ENCODE measurements around the gene SLC22A3.
"Not testable (repeated sequence)": the region's sequence is repeated elsewhere in the genome, so short reads cannot be mapped to it uniquely, and the experiment has no call there.

The SLC22A3 gene

DNA sequence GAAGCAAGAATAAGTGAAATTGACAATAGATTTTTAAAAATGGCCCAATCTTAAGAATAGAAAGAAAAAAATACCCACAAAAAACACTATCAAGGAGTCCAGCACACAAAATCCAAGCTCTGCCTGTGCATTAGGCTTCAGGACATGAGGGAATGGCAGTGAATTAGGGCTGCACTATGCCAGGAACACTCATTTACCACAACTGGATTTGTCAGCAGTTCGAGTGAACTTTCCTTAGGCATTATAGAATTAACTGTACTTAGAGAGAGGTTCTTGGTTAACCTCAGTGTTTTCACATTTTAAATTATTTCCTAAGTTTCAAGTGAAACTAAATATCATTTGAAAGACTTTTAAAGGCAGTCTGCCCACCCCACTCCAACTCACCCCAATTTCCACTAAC lies 34.8 kb downstream of the SLC22A3 start:
- no peak overlapping the region for H3K4me3 ChIP-seq (ENCODE audit: low read length)
- H3K9ac ChIP-seq (ENCODE audit: low read length), result no peak overlapping the region
- H3K27me3 ChIP-seq (ENCODE audit: control insufficient read depth, insufficient read depth, low read length), result no peaks in the 10 kb centered on the region
- H3K36me3 ChIP-seq (ENCODE audit: control insufficient read depth, insufficient read depth, low read length), result no peaks in the 10 kb centered on the region
- peaks cover 32% of the 10 kb centered on the region for H3K4me1 ChIP-seq (ENCODE audit: control insufficient read depth, insufficient read depth, low read length)
- no peaks in the 10 kb centered on the region for H3K9me3 ChIP-seq (ENCODE audit: control insufficient read depth, low read length)

DNA sequence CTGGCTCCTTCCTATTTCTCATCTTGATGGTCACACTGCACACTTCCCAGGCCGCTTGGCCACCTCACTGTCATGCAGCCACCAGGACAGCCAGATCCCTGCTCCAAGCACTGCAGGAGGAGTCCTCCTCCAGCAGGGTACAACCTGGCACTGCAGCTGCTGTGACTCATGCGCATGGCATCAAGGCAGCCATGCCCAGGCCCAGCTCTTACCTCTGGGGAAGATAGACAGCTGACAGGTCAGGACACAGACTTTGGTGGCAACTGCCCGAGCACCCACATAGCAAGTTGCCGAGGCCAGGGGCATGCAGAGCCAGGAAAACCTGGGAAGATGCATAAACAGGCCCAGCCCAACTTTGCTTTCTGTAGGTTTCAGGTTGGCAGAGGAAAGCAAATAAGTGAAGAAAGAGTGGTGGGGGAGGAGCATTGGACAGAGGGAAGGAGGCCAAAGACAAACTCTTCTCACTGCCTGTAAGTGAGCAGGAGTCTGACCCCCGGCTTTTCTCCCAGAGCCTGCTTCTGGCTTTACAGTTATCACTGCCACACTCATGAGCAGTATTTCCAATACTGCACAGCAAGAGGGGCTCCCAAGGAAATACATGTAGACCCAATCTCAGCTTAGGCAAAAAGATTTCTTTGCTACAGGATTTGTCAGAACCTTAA lies 38.8 kb downstream of the SLC22A3 start:
- Histone ChIP-seq H3K9me3 (ENCODE audit: control insufficient read depth, low read length) (no peaks in the 10 kb centered on the region), H3K4me3 (ENCODE audit: low read length) (no peak overlapping the region), H3K36me3 (ENCODE audit: control insufficient read depth, insufficient read depth, low read length) (no peaks in the 10 kb centered on the region), H3K4me1 (ENCODE audit: control insufficient read depth, insufficient read depth, low read length) (peaks cover 38% of the 10 kb centered on the region), H3K27me3 (ENCODE audit: control insufficient read depth, insufficient read depth, low read length) (no peaks in the 10 kb centered on the region), H3K9ac (ENCODE audit: low read length) (no peak overlapping the region)

DNA sequence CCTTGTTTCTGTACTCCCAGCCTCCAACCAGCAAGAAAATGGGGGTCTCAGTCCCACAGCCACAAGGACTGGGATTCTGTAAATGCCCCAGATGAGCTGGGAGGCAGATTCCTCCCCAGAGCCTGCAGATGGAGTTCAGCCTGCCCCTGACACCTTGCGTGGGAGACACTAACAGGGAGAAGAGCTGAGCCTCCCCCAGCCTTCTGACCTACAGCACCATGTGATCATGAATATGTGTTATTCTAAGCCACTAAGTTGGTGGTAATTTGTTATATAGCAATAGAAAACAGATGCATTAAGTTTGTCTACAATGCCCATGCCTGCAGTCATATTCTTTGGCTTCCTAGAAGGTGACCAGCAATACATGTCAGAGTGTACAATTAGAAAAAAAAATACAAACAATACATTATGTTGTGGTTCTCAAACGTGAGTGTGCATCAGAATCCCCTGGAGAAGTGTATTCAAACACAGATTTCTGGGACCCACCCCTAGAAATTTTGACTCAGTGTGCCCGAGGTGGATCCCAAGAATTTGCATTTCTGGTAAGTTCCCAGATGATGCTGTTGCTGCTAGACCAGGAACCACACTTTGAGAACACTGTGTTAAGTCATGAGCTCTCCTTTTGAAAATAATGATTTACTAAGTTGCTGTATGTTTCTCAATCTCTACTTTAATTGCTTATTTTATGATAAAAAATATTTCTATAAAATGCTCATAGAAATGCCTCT lies 39.9 kb downstream of the SLC22A3 start:
- H3K9ac ChIP-seq (ENCODE audit: low read length), result no peak overlapping the region

DNA sequence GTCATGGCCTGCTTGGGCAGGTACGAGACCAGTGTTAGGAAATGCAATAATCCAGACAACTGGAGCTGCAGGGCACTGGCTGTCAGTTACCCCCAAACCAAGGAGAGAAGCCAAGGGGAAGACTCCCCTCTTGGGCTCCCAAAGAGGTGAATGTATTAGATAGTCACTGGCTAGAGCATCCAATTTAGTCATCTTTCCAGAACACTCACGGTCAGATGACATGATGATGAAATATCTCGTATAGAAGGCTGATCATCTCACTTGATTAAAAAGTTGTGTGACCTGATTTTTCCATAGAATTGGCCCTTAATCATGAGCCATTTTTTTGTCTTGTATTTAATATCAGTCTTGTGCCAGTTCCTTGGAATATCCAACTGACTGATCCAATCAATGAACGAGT lies 40.7 kb downstream of the SLC22A3 start:
- Histone ChIP-seq H3K9me3 (ENCODE audit: control insufficient read depth, low read length) (no peaks in the 10 kb centered on the region), H3K4me3 (ENCODE audit: low read length) (no peak overlapping the region), H3K27me3 (ENCODE audit: control insufficient read depth, insufficient read depth, low read length) (no peaks in the 10 kb centered on the region), H3K36me3 (ENCODE audit: control insufficient read depth, insufficient read depth, low read length) (no peaks in the 10 kb centered on the region), H3K4me1 (ENCODE audit: control insufficient read depth, insufficient read depth, low read length) (peaks cover 45% of the 10 kb centered on the region), H3K9ac (ENCODE audit: low read length) (no peak overlapping the region)

More for the DNA sequence above, 39.9 kb downstream of the SLC22A3 start:
- H3K27me3 ChIP-seq (ENCODE audit: control insufficient read depth, insufficient read depth, low read length), result no peaks in the 10 kb centered on the region
- peaks cover 42% of the 10 kb centered on the region for H3K4me1 ChIP-seq (ENCODE audit: control insufficient read depth, insufficient read depth, low read length)
- no peaks in the 10 kb centered on the region for H3K9me3 ChIP-seq (ENCODE audit: control insufficient read depth, low read length)
- no peaks in the 10 kb centered on the region for H3K36me3 ChIP-seq (ENCODE audit: control insufficient read depth, insufficient read depth, low read length)
- H3K4me3 ChIP-seq (ENCODE audit: low read length), result no peak overlapping the region

DNA sequence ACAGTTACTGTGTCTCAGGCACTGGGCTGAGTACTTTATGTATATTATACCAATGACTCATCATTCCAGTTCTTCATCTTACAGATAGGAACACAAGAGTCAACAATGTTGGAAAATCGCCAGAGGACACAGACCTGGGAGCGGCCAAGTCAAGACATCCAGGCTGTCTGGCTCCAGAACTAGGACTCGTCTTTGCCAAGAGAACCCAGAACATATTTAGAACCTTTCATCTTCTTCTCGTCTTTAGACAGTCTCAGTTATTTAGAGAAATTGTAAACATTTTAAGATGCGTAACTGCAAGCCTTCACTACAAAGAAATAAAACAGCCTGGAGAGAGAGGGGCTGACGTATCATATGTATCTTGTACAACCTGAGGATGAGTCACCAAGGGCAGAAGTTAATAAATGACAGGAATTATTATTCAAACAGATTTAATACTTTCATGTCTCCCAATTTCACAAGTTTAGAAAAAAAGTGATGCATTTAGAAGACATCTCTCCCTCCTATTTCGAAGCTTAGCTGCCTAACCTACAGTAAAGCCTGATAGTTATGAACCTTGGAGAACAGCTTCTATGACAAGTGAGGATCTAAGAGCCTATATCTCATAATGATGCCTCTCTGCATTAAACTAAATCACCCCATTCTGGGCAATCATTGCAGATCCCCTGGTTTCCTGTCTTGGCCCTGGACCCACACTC lies 43.4 kb downstream of the SLC22A3 start:
- Histone ChIP-seq H3K27me3 (ENCODE audit: control insufficient read depth, insufficient read depth, low read length) (no peaks in the 10 kb centered on the region), H3K4me3 (ENCODE audit: low read length) (no peak overlapping the region), H3K36me3 (ENCODE audit: control insufficient read depth, insufficient read depth, low read length) (no peaks in the 10 kb centered on the region), H3K9ac (ENCODE audit: low read length) (no peak overlapping the region), H3K4me1 (ENCODE audit: control insufficient read depth, insufficient read depth, low read length) (peaks cover 60% of the 10 kb centered on the region), H3K9me3 (ENCODE audit: control insufficient read depth, low read length) (no peaks in the 10 kb centered on the region)

DNA sequence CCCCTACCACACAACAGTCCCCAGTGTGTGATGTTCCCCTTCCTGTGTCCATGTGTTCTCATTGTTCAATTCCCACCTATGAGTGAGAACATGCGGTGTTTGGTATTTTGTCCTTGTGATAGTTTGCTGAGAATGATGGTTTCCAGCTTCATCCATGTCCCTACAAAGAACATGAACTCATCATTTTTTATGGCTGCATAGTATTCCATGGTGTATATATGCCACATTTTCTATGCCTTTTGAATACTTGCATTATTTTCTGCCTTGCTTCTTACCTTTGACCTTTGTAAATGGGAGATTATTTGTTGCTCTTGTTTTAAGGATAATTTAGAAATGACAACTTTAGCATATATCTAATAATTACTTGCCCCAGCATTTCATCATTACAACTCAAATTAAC lies 45.3 kb downstream of the SLC22A3 start:
- H3K36me3 ChIP-seq (ENCODE audit: control insufficient read depth, insufficient read depth, low read length); H3K9me3 ChIP-seq (ENCODE audit: control insufficient read depth, low read length); H3K9ac ChIP-seq (ENCODE audit: low read length); H3K4me3 ChIP-seq (ENCODE audit: low read length); H3K27me3 ChIP-seq (ENCODE audit: control insufficient read depth, insufficient read depth, low read length): not testable (repeated sequence)
- peaks cover 47% of the 10 kb centered on the region for H3K4me1 ChIP-seq (ENCODE audit: control insufficient read depth, insufficient read depth, low read length)

DNA sequence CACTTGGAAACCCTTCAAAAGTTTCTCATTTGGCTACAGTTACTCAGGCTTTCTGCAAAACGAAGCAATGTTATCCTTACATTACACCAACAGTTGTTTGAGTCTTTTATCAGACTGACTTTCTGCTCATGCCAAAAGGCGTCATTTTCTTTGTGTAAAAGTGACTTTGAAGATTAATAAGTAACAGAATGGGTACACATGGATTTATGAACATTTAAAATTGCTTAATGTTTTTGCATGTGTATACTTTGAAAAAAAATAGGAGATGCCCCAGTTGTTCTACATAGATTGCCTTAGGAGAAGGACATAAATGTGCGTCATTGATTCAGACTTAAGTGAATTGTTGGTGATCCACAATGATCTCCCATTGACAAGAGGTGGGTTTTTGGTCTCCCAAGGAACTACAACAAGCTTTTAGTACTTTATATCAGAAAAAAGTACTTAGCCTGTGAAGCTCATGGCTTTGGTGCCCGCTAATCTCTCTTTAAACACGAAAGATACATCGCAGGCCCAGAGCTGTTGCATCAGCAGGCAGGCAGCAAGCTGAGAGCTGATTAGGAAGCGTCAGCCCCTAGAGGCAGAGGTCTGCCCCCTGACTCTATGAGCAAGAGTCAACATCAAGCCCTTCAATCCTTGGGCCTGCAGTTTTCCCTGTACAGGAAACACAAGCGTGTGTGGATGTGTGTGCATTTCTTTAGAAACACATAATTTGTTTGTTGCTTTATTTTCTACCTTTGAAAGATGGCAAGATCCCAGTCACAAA lies 45.9 kb downstream of the SLC22A3 start:
- Histone ChIP-seq H3K36me3 (ENCODE audit: control insufficient read depth, insufficient read depth, low read length) (no peaks in the 10 kb centered on the region), H3K27me3 (ENCODE audit: control insufficient read depth, insufficient read depth, low read length) (no peaks in the 10 kb centered on the region), H3K4me1 (ENCODE audit: control insufficient read depth, insufficient read depth, low read length) (peaks cover 47% of the 10 kb centered on the region), H3K4me3 (ENCODE audit: low read length) (no peak overlapping the region), H3K9ac (ENCODE audit: low read length) (no peak overlapping the region), H3K9me3 (ENCODE audit: control insufficient read depth, low read length) (no peaks in the 10 kb centered on the region)

DNA sequence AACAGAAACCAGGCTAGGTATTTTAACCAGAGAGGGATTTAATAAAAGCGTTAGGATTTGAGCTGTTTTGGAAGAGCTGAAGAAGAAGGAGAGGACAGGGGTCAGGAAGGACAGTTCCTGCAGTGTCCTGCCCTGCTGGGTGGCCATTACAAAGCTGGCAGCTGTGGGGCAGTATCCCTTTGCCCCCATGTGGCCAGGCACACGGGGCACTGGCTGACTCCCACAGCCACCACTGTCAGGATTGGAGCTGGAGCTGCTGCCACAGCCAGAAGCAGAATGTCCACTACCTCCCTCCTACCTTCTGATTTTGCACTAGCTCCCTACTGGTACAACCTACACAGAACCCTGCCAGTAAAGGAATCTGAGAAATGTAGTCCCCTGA lies 46.5 kb downstream of the SLC22A3 start:
- Histone ChIP-seq H3K4me1 (ENCODE audit: control insufficient read depth, insufficient read depth, low read length) (peaks cover 51% of the 10 kb centered on the region), H3K9ac (ENCODE audit: low read length) (no peak overlapping the region), H3K9me3 (ENCODE audit: control insufficient read depth, low read length) (no peaks in the 10 kb centered on the region), H3K27me3 (ENCODE audit: control insufficient read depth, insufficient read depth, low read length) (no peaks in the 10 kb centered on the region), H3K36me3 (ENCODE audit: control insufficient read depth, insufficient read depth, low read length) (no peaks in the 10 kb centered on the region), H3K4me3 (ENCODE audit: low read length) (no peak overlapping the region)

DNA sequence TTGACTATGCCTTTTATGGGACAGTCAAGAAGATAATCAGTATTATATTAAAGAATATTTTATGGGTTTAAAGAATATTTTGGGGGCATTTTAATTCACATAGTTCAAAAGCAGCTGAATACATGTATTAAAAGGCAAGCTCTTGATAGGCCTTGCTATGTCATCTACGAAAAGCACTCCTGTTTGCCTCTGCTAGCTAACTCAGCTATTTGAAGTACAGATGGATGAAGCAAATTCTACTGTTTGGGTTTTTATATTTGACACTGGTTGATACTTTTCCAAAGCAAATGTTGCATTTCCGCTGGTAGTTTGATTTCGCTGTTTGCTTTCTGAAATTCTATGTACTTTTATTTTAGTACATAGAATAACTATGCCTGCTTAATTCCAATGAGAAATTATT lies 47.0 kb downstream of the SLC22A3 start:
- Histone ChIP-seq H3K9me3 (ENCODE audit: control insufficient read depth, low read length) (no peaks in the 10 kb centered on the region), H3K27me3 (ENCODE audit: control insufficient read depth, insufficient read depth, low read length) (no peaks in the 10 kb centered on the region), H3K4me3 (ENCODE audit: low read length) (no peak overlapping the region), H3K4me1 (ENCODE audit: control insufficient read depth, insufficient read depth, low read length) (peaks cover 57% of the 10 kb centered on the region), H3K9ac (ENCODE audit: low read length) (no peak overlapping the region), H3K36me3 (ENCODE audit: control insufficient read depth, insufficient read depth, low read length) (no peaks in the 10 kb centered on the region)

DNA sequence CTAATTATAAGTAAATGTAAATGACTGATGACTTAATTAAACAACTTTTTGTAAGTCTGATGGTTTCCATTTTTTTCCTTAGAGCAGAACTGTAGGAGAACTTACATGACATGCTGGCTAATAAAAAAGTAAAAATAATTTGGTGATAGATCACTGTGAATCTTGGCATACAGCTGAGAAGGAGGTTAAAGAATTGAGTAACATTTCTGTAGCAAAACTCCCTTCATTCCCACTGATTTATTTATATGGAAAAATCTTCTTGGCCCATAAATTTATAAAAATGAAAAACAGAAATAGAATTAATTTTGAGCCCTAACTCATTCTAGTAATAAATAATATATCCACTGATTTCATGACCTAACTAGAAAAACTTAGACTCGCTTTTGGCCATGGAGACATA lies 48.1 kb downstream of the SLC22A3 start:
- H3K36me3 ChIP-seq (ENCODE audit: control insufficient read depth, insufficient read depth, low read length), result no peaks in the 10 kb centered on the region
- no peak overlapping the region for H3K9ac ChIP-seq (ENCODE audit: low read length)
- H3K27me3 ChIP-seq (ENCODE audit: control insufficient read depth, insufficient read depth, low read length), result no peaks in the 10 kb centered on the region
- H3K4me1 ChIP-seq (ENCODE audit: control insufficient read depth, insufficient read depth, low read length), result peaks cover 51% of the 10 kb centered on the region
- H3K9me3 ChIP-seq (ENCODE audit: control insufficient read depth, low read length), result no peaks in the 10 kb centered on the region
- H3K4me3 ChIP-seq (ENCODE audit: low read length), result no peak overlapping the region

DNA sequence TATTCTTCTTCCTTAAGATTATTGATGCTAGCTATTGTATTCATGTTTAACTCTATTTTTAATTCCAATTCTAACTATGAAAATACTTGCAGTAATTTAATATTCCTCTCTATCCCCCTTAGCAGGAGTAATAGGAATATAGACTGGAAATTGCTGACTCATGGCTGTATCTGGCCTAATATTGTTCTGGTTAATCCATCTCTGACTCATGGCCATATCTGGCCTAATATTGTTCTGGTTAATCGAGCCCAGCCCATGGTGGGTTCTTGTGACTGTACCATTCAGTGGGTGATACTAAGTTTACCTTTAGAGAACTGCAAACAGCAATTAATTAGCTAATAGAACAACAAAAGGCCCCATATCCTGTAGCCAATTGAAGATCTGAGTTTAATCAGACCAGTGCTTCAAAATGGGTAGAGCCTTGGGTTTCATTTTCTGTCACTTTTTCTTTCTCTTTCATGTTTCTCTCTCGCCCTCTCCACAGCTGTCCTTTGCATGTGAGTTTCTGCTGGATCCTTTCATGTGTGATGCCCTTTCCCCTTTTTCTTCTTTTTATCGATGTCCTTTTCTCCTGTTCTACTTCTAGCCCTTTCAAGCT lies 50.6 kb downstream of the SLC22A3 start:
- peak overlapping the region; percentile 24 for H3K9ac ChIP-seq (ENCODE audit: low read length)
- H3K4me1 ChIP-seq (ENCODE audit: control insufficient read depth, insufficient read depth, low read length), result peaks cover 38% of the 10 kb centered on the region
- no peak overlapping the region for H3K4me3 ChIP-seq (ENCODE audit: low read length)

More for the DNA sequence above, 50.6 kb downstream of the SLC22A3 start:
- Histone ChIP-seq H3K27me3 (ENCODE audit: control insufficient read depth, insufficient read depth, low read length) (no peaks in the 10 kb centered on the region), H3K36me3 (ENCODE audit: control insufficient read depth, insufficient read depth, low read length) (no peaks in the 10 kb centered on the region), H3K9me3 (ENCODE audit: control insufficient read depth, low read length) (no peaks in the 10 kb centered on the region)

All from mucosa of stomach (tissue), 1 donor.